GM19239 (cell line): ENCODE data around the gene RAD51B.
"Not testable (repeated sequence)": the region's sequence is repeated elsewhere in the genome, so short reads cannot be mapped to it uniquely, and the experiment has no call there.

ENCODE experiments used
- DNase-seq: peaks from one replicate; pipeline ENCODE4 v3.0.0; 2011; ENCODE audit warnings: low spot score; ENCODE audit not compliant: insufficient read length
- FAIRE-seq: peaks from 2 replicates; lab custom pipeline; 2011; peaks lifted over from hg19 to GRCh38; lab: Jason Lieb, UNC

The RAD51B gene

DNA sequence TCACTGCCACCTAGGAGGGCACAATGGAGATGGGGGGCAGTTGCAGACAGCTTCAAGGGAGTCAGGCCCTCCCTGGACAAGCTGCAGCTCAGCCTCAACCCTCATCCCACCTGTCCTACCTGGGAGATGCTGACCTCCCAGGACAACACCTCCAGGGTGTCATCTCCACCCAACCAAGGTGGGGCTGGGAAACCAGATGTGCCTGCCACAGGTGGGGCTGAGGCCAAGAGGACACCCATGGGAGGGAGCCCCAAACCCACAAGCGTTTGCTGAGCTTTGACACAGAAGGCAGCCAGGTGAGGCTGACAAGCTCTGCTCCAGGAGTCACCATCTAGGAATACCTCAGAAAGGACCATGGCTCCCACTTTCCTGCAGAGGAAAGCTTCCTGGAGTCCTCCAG, 941.8 kb downstream of the RAD51B start:
- DNase-seq (no peak), FAIRE-seq (no peak)

DNA sequence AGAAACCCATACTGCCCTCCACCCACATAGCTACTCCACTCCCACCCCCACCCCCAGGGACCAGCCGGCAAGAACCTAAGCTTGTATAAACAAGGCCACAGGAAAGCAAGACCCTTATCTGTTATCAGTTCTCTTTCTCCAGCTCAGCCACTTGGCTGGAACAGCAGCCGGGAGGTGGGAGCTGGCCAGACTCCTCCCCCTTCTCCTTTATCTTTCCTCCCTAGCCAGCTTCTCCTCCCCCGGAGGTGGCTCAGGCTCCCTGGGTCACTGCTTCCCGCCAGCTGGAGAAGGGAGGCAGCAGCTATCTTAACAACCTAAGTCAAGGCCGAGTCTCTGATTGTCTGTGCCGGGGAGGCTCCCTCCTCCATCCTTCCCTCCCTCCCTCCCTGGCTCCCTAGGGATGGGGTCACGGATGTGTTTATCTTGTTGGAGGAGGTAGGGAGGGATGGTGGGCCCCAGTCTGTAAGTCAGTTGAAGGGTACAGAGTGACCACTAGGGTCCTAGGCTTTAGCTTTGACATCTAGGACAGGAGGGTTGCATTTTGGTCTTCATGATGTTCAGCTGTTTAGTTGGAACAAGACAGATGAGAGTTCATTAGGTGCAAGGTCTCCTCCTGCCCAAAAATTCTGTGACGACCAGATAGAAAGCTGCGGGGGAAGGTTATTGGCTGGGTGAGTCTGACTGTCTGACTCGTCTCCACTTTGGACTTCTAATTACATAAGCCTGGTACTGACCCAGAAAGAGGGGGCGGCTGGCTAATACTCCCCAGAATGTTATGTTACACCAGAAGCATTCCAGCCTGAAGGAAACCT, 943.6 kb downstream of the RAD51B start:
- no peak for DNase-seq

DNA sequence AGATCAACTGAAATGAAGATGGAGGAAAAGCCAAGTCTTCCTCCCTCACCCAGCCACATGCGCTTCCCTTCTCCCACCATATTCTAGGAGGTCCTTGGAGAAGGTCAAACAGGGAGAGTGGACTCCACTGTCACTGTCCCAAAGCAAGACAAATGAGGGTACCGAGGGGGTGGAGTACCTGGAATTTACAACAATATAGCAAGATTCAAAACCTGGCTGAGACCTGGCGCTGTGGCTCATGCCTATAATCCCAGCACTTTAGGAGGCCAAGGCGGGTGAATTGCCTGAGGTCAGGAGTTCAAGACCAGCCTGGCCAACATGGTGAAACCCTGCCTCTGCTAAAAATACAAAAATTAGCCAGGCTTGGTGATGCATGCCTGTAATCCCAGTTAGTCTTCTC, 944.3 kb downstream of the RAD51B start:
- not testable (repeated sequence) for DNase-seq, FAIRE-seq

More for the DNA sequence above, 943.6 kb downstream of the RAD51B start:
- FAIRE-seq, result no peak

DNA sequence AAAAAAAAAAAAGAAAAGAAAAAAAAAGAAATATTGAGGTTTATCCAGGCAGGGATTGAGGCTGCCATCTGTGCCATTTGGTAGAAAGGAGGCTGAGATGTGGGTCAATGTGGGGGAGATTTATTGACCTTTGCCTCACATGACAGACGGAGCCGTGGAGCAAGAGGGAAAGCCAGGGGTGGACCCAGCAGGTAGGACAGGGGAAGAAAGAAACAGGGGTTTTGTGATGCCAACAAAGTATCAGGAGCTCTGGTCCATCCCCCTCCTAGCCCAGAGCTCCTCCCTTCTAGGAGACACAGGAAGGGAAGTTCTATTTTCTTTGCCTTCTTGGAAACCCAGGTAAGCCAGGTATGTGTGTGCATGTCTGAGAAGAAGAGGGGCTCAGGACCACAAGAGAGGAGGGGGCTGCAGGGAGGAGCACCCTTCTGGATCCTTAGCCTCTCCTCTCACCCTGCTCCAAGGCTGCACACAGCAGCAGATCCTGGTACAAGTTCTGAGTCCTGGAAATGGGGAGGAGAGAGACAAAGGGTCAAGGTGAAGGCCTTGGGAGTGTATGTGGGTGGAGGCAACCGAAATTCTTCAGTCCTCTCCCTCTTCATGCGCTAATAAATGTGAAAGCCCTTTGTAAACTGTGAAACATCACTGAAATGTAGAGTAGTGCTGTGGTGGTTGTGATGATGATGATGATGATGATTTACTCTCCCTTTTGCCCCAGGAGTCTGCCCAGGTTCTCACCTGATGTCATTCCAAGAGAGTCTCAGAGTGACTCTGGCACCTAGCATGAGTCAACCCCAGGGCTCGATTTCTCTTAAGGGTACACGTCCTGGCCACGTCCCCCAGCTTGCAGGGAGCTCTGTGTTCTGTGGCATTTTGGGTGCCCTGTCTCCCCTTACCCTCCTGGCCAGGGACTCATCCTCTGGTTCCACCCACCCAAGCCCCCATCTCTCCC, 947.0 kb downstream of the RAD51B start:
- FAIRE-seq, result no peak
- no peak for DNase-seq

DNA sequence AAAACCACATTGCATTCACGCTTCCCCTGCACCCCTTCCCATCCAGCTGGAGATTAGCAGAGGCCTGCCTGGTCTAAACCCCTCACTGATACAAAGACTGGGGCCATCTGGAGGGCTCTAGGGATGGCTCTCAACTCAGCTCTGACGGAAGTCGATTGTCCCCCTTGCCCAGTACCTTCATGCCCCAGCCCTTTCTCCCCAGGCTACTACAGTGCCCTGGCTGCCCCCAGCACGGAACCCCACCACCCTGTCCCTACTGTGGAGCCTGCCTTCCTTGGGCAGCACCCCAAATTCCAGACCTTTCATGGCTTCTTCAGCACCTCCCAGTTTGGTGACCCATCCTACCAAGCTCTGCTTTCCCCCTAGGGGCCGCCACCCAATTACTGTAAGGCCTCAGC, 947.7 kb downstream of the RAD51B start:
- DNase-seq (no peak), FAIRE-seq (no peak)

DNA sequence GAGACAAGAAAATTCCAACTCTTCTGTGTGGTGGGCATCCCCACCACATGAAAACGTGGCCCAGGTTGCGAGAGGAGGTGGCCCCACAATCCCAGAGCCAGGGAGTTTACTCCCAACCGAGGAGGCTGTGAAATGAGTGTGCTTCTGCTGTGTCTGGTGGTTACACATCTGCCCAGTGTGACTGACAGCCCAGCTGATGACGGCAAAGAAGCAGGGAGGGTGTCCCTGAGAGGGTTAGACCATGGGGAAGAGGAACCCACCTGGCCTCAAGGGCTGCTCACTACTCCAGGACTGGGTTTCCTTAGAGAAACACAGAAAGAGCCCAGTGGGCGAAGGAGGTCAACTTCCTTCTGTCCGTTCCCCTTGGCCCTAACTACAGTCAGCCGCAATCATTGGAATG, 948.7 kb downstream of the RAD51B start:
- no peak for DNase-seq
- FAIRE-seq, result no peak

DNA sequence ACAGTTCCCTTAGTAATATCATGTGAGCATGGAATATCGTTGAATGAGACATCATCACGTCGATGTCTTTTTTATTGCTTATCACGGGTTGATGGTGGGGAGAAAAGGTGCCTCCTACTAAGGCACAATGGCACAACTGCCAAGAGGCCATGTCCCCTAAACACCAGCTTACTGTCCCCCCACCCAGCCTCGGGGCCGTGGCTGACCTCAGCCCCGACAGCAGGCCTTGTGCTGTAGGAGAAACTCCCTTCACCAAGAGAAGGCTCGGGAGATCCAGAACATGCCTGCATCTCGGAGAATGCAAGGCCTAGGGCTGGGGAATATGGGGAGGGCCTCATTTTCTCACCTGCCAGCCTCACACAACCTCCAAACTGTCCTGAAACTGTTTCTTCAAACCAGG, 950.5 kb downstream of the RAD51B start:
- FAIRE-seq, result no peak
- DNase-seq, result no peak

DNA sequence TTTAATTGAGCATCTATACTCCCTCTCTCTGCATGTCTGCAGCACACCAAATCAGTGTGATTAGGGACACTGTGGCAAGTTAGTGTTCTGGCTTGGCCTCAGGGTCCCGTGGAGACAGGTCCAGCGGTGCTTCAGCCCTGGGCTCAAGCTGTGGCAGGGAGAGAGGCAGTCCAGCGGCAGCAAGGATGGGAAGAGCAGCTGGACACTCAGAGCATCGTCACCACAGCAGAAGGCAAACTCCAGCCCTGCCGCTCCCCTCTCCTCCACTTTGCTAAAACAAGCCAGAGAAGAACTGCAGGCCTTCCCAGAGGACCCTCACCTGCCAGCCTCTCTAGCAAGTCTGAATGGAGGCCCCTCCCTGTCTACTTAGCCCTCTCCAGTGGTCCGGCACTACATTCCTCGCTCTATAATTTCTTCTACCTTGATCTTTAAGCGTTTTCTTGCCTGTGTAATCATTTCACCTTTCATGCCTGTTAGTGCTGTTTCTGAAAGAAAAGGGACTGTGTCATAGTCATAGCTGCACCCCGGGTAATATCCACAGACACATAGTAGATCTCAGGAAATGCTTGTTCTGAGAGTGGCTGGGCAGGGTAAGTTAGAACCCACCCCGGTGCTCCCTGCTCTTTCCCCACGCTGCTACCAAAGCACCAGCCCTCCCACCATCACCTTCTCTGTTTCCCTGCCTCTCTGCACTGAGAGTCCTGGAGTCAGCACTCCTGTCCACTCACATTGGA, 951.1 kb downstream of the RAD51B start:
- DNase-seq, result no peak
- FAIRE-seq, result no peak

DNA sequence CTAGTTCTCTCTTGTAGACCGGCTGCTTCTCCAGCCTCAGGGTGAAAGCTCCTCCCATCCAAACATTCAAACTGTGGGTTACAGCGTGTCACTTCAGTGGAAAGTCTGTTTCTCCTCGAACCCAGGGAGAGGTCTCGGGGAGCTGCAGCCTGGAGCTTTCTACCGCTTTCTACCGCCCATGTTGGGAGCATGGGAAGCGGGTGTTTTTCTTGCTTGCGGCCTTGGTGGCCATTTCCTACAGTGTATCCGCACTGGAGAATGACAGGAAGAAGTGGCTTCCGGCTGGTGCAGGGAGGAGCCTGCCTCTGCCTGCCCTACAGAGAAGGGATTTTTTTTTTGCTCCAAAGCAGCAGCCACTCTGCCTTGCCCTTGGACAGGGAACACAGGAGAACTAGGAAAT, 952.1 kb downstream of the RAD51B start:
- FAIRE-seq (no peak), DNase-seq (no peak)

DNA sequence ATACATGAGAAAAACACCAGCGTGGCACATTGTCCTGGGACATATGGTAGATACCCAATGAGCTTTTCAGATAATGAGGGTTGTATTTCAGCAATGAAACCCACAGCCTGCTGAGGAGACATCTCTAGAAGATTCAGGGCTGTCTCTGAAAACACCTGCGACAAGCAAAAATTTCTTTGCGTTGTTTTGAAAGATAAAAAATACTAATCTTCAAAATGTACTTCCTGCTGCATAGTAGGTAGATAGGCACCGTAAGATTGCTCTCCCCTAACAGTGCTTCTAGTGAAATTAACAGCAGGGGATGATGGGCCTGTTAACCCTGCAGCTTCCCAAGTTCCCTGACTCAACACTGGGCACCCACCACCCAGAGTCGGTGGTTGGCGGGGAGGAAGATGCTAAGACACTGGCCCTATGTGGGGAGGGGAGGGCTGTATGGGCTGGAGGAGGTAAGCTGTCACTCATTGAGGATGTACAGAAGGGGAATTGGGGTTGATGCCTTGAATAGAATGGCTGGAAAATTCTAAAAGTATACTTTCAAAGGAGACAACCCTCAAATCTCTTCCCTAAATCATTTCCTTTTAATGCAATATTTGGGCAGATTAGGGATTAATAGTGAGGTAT, 953.3 kb downstream of the RAD51B start:
- DNase-seq (no peak), FAIRE-seq (no peak)

DNA sequence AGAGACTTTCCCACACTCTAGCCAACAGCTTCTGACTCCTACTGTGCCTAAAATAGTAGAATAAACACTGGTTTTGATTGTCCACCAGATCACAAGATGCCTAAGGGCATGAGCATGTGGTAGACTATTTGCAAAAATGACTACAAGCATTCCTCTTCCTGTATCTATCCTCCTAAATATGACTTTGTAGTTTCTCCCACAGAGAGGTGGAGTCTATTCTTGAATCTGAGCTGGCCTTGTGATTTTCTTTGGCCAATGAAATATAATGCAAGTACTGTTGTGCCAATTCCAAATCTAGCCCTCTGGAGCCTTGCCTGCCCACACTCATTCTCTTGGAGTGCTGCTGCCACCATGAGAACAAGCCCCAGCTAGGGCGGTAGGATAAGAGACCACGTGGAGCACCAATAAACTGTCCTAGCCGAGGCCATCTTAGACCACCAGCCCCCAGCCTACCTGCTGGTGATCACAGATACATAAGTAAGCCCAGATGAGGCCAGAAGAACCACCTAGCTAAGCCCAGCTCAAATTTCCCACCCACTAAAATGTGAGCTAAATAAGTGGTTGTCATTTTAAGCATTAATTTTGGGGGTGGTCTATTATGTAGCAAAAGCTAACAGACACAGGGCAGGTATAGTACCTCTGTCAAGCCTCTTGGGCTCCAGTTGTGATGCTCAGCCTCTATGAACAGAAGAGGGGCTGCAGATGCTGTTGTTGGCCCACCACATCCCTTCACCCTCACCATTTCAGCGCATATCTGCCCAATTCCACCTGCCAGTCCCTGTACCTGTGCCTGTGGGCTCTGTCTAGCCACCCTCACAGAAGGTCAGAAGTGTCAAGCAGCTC, 955.4 kb downstream of the RAD51B start:
- DNase-seq (no peak), FAIRE-seq (no peak)

DNA sequence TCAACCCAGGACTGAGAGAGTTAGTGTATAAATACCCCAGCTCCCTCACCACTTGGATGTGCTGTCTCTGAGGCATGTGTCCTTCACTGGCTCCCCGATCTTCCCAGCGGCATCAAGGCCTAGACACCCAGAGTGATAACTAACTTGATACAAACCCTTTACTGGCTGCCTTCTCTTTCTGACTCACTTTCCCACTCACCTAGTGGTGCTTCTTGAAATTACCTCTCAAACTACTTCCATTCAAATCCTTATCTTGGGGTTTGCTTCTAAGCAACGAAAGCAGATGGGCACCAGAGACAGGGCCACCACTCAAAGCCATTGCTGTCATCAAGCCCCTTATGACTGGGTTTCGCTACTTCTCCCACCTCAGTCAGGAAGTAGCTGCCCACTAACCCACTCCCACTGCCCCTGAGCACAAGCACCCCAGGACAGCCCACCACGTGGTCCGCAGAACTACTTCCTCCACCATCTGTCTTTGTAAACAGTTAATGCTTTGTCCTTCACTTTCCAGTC, 956.1 kb downstream of the RAD51B start:
- DNase-seq, result no peak
- FAIRE-seq, result no peak

DNA sequence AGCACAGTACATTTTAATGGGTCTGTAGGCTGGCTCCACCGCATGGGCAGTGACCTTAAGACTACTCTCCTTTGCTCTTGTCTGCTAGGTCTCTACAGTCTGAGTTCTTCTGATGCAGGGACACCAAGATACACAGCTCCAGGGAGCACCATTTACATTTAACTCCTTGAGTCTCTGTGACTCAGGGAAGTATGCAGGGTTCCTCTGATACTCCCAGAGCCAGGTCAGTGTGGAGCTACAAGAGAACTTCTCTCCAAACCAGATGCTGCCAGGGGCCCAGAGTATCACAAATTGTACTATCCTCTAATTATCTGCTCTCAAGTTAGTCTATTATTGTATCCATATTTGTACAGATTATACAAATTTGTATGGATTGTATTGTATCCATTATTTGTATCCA, 958.1 kb downstream of the RAD51B start:
- DNase-seq (no peak), FAIRE-seq (no peak)
